Heart right ventricle (tissue), 16 donors: Measurements from ENCODE around the gene SLC25A31. TPM values are rescaled to one million over a fixed set of nuclear protein-coding genes. Genes with fewer than 3 reads are reported as not detected.

Source experiments
- ATAC-seq, 8 donors: fragments of 200-7000 bp; cut with Tn5 transposase; one replicate each; pipeline ENCODE4 v1.9.1; 2020; ENCODE audit warnings: mild to moderate bottlenecking in 8 of 8, moderate library complexity in 8 of 8, moderate number of reproducible peaks in 1 of 8
- DNase-seq, 2 donors: peaks; one replicate each; pipeline ENCODE4 v3.0.0-alpha.2; 2020
- H3K27ac ChIP-seq, 10 donors: fragments of 200-600 bp; sonication (generic) in 2 of 10; one replicate each; pipeline versions ENCODE4 v1.5.0 to v1.8.0; 2020 to 2022; ENCODE audit warnings: mild to moderate bottlenecking in 3 of 10
- H3K27me3 ChIP-seq, 7 donors: fragments of 200-600 bp; one replicate each; pipeline ENCODE4 v1.8.0; 2021 to 2022; ENCODE audit warnings: mild to moderate bottlenecking in 2 of 7
- H3K36me3 ChIP-seq, 9 donors: fragments of 200-600 bp; sonication (generic) in 1 of 9; one replicate each; pipeline versions ENCODE4 v1.5.0 to v1.8.0; 2020 to 2022; ENCODE audit warnings: mild to moderate bottlenecking in 2 of 9
- H3K4me1 ChIP-seq, 9 donors: fragments of 200-600 bp; sonication (generic) in 1 of 9; one replicate each; pipeline versions ENCODE4 v1.5.0 to v1.8.0; 2020 to 2022; ENCODE audit warnings: mild to moderate bottlenecking in 4 of 9
- H3K4me3 ChIP-seq, 10 donors: fragments of 200-600 bp; sonication (generic) in 2 of 10; one replicate each; pipeline versions ENCODE4 v1.5.0 to v1.8.0; 2020 to 2022; ENCODE audit warnings: mild to moderate bottlenecking in 7 of 10, moderate library complexity in 2 of 10
- H3K9me3 ChIP-seq, 11 donors: fragments of 200-600 bp in 10 of 11; sonication (generic) in 2 of 11; one replicate each; pipeline versions ENCODE4 v1.5.0 to v1.8.0; 2013 to 2022; ENCODE audit warnings: mild to moderate bottlenecking in 2 of 11, control low read depth in 1 of 11, moderate library complexity in 1 of 11
- CTCF ChIP-seq, 9 donors: fragments of 200-600 bp; sonication (generic) in 2 of 9; IDR thresholded peaks; one replicate each; pipeline versions ENCODE4 v1.5.0 to v1.8.0; 2021 to 2022; ENCODE audit warnings: antibody characterized with exemption in 9 of 9, mild to moderate bottlenecking in 5 of 9, moderate library complexity in 1 of 9
- WGBS, 2 donors: extraction: QIAGEN DNeasy Blood & Tissue Kit; methylation state at CpG; one replicate each; pipeline ENCODE4 v1.1.7; 2013; ENCODE audit warnings: inconsistent platforms in 1 of 2; 5-methylcytosine and 5-hydroxymethylcytosine counted together
- intact Hi-C, 10 donors: fragments of 100-400 bp; cut with DNase I; formaldehyde crosslinking; loops; one replicate each; pipeline versions ENCODE4 v1.11.1 to v1.14.2; 2022
- polyA plus RNA-seq, 2 donors: library from polyadenylated mRNA; stranded (reverse); fragments of 200-250 nt; gene quantifications; one replicate each; pipeline ENCODE4 v1.2.3, GENCODE V29; 2013
- total RNA-seq, 10 donors: library from RNA; stranded (reverse); fragmentation: NEBNext Ultra II Directional in 3 of 10; extraction: Animal tissue kit (Norgen Biotek cat#: 25700) in 3 of 10; gene quantifications; one replicate each; pipeline versions ENCODE4 v1.2.1 to v1.2.4, GENCODE V29; 2021 to 2023
- donor health status: Arrhythmogenic right ventricular cardiomyopathy.
- donor health status: ischemic (EF 13 %, LVEDD 7.1; RV severe dilation, severe dysfunction).
- donor health status: healthy with polysubstance abuse.
- donor health status: DM: no; HTN: yes; CAD: no.
- donor health status: DM: no; HTN: no; CAD: no.
- donor health status: ischemic (EF 25% LVEDD 6.9; RV normal size, moderate dysfunction).
- donor health status: ischemic (EF 25% LVEDD 5.7; RV mildly dilated, moderate dysfunction).
- donor health status: healthy.
- donor health status: DM: yes; HTN: yes; CAD: no.
- donor health status: Ischemic cardiomyopathy.
- donor health status: ischemic (EF 35%, LVEDD 5.7; RV mildly dilated, moderate dysfunction).
- donor health status: nonischemic (EF 11% LVEDD 7.7; RV severe dilation, severe dysfunction).
- donor health status: DM: yes; HTN: yes; CAD: no.
- donor health status: PGD.
- donor health status: ischemic (EF 29% LVEDD 5.4; RV normal size, mild dysfunction).
- donor health status: nonischemic (EF 23%, LVEDD 6.1; RV moderate dilation, normal function).

Gene SLC25A31
- total and polyA plus RNA-seq, 12 donors = not detected

DNA sequence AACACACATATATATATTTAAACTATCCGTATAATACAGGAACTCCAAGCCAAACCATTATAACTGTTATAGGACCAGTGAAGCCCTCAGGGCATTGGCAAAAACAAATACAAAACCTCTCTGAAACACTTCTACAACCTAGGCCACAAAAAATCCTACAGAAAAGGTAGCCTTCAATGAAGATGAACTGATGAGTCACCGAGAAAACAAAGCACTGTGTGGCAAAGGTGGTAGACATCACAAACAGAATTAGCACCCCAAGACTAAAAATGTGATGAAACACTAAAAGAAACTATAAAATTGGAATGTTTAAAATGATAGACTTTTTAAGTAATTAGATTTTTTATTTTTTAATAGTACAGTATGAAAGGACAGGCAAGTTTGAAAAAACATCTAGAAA lies 46.4 kb downstream of the SLC25A31 start:
- TF ChIP-seq CTCF (IDR thresholded peaks at IDR 0.05) = no peak
- Histone ChIP-seq H3K4me1 (peaks cover 0 to 6% (median 0%) of the 10 kb centered on the region in 9 donors), H3K27ac (no peak overlapping the region), H3K9me3 (no peaks in the 10 kb centered on the region), H3K36me3 (no peaks in the 10 kb centered on the region), H3K4me3 (no peak overlapping the region), H3K27me3 (peaks cover 0 to 26% (median 0%) of the 10 kb centered on the region in 7 donors)
- DNase-seq = no peak
- 90 to 94% methylated on average over 2 of the region's 2 CpGs for WGBS, 2 donors
- ATAC-seq = no peak
- intact Hi-C loops = no loop called here

- intact Hi-C loops = no loop called here
- DNase-seq = no peak
- WGBS, 2 donors = 75 to 92% methylated on average over 3 of the region's 3 CpGs
- H3K27me3 ChIP-seq = peaks cover 0 to 33% (median 0%) of the 10 kb centered on the region in 7 donors
- no peak for ATAC-seq
- H3K4me1 ChIP-seq = peaks cover 0 to 11% (median 3%) of the 10 kb centered on the region in 9 donors
- H3K9me3 ChIP-seq = no peaks in the 10 kb centered on the region
- TF ChIP-seq CTCF (IDR thresholded peaks at IDR 0.05) = no peak
- no peak overlapping the region for H3K27ac ChIP-seq
- no peak overlapping the region for H3K4me3 ChIP-seq
- H3K36me3 ChIP-seq = no peaks in the 10 kb centered on the region
These were observed 47.3 kb downstream of the SLC25A31 start for GRCh38 chr4:127777487-127777886.

DNA sequence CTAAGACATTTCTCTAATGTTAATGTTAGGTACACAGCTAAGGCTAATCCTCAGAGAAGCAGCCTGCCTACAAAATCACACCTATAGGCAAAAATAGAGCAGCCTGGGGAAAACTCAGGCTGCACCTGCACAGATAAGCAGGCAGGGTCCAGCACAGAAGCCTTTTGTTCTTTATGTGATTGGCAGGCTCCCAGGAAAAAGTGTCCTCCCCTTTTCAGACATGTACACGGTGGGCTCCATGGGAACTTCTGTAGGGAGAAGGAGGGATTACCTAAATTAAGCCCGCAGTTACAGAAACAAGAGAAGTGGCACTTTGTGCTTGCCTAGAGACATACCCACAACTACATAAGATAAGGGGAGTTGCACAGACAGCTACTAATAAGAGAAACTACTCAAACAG lies 47.9 kb downstream of the SLC25A31 start:
- H3K36me3 ChIP-seq = no peaks in the 10 kb centered on the region
- no peak overlapping the region for H3K27ac ChIP-seq
- DNase-seq (no peak), ATAC-seq (no peak)
- no peak for TF ChIP-seq CTCF (IDR thresholded peaks at IDR 0.05)
- WGBS, 2 donors = 28 to 30% methylated on average over 2 of the region's 2 CpGs
- intact Hi-C loops = no loop called here
- H3K9me3 ChIP-seq = no peaks in the 10 kb centered on the region
- H3K27me3 ChIP-seq = peaks cover 0 to 39% (median 0%) of the 10 kb centered on the region in 7 donors
- no peak overlapping the region for H3K4me3 ChIP-seq
- peaks cover 0 to 16% (median 6%) of the 10 kb centered on the region in 9 donors for H3K4me1 ChIP-seq

GRCh38 chr4:127780598-127780997 lies 50.4 kb downstream of the SLC25A31 start:
- H3K9me3 ChIP-seq = no peaks in the 10 kb centered on the region
- no peak overlapping the region for H3K4me3 ChIP-seq
- ATAC-seq (no peak), DNase-seq (no peak)
- intact Hi-C loops = loop anchor here in 4 of 10 donors (5.0 to 10.0 kb wide), 4 partner anchors 94 to 187 kb away; partner anchors contain the start of genes ABHD18 (in 4 of the 4), MFSD8 (in 4 of the 4) and PLK4 (in 1 of the 4)
- 98% methylated on average over 12 of the region's 12 CpGs for WGBS, 2 donors
- peaks cover 0 to 25% (median 10%) of the 10 kb centered on the region in 9 donors for H3K4me1 ChIP-seq
- no peak overlapping the region for H3K27ac ChIP-seq
- H3K27me3 ChIP-seq = peaks cover 0 to 47% (median 0%) of the 10 kb centered on the region in 7 donors
- TF ChIP-seq CTCF (IDR thresholded peaks at IDR 0.05) = no peak
- no peaks in the 10 kb centered on the region for H3K36me3 ChIP-seq
